SK-MEL-5 (cell line): ENCODE measurements around the gene SLC29A3. TPM values are rescaled to one million over a fixed set of nuclear protein-coding genes. Genes with fewer than 3 reads are reported as not detected.

Source experiments
- DNase-seq: peaks from one replicate; pipeline ENCODE4 v3.0.0-alpha.2; 2016; ENCODE audit warnings: low read depth, low spot score
- in situ Hi-C: cut with HindIII; loops from 2 replicates; pipeline ENCODE4 v1.10.0; 2016; ENCODE audit warnings: low sequenced_read_pairs, high pct_unique_total_duplicates, low pct_unique_long_range_greater_than_20kb
- total RNA-seq: library from RNA; depleted of rRNA; stranded (reverse); fragments of >200 nt; shearing (Covaris generic); gene quantifications from 2 replicates; pipeline ENCODE4 v1.2.3, GENCODE V29; 2014

SLC29A3 gene
- total RNA-seq, 1 experiment from 2014 or later, result 1.2 TPM

- DNase-seq, result no peak
- in situ Hi-C loops, result no loop called here
Observed at GRCh38 chr10:71390461-71390835, 71.4 kb downstream of the SLC29A3 start.

GRCh38 chr10:71390921-71391690 lies 72.0 kb downstream of the SLC29A3 start:
- in situ Hi-C loops, result no loop called here
- DNase-seq, result no peak

- no peak for DNase-seq
- in situ Hi-C loops, result no loop called here
Observed at GRCh38 chr10:71391701-71392100, 72.6 kb downstream of the SLC29A3 start.

DNA sequence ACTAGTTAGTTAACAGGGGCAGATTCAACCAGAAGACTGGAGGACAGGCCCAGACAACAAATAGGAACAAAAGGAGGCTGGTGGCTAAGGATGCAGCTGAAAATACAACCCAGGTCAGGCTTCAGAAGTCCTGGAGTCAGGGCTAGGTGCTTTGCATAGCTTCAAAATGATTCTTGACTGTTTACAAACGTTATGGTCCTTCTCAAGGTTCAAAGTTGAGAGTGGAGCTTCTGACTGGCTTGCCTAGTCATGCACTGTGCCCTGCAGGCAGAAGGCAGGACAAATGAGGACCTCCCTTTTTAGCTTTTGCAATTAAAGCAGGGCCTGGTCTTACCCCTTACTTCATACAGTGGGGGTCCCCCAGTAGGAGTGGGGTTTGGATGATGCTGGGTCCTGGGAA lies 73.2 kb downstream of the SLC29A3 start:
- in situ Hi-C loops, result no loop called here

GRCh38 chr10:71392791-71393781 lies 74.0 kb downstream of the SLC29A3 start:
- in situ Hi-C loops, result no loop called here
- DNase-seq, result no peak

More for the DNA sequence above, 73.2 kb downstream of the SLC29A3 start:
- no peak for DNase-seq

GRCh38 chr10:71393841-71394475 lies 74.9 kb downstream of the SLC29A3 start:
- DNase-seq, result no peak
- in situ Hi-C loops, result no loop called here

- in situ Hi-C loops, result no loop called here
- no peak for DNase-seq
Observed at GRCh38 chr10:71394926-71395562, 76.0 kb downstream of the SLC29A3 start.

DNA sequence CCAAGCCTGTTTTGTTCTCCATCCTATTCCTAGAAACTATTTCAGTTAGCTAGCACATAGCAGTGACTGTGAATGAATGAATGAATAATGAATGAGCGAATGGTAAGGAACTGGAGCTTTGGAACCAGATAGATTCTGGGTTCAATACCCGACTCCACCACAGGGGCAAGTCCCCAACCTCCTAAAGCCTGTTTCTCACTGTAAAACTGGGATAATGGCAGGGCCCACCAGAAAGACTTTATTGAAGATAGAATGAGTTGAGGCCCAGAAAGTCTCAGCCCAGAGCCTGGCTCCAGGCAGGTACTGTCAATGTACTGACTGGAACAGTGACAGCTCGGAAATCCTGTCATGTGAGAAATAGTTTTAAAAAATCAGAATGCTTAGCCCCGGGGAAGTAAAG lies 76.6 kb downstream of the SLC29A3 start:
- in situ Hi-C loops, result no loop called here
- DNase-seq, result no peak

GRCh38 chr10:71396084-71396710 lies 77.1 kb downstream of the SLC29A3 start:
- DNase-seq, result no peak
- in situ Hi-C loops, result no loop called here

DNA sequence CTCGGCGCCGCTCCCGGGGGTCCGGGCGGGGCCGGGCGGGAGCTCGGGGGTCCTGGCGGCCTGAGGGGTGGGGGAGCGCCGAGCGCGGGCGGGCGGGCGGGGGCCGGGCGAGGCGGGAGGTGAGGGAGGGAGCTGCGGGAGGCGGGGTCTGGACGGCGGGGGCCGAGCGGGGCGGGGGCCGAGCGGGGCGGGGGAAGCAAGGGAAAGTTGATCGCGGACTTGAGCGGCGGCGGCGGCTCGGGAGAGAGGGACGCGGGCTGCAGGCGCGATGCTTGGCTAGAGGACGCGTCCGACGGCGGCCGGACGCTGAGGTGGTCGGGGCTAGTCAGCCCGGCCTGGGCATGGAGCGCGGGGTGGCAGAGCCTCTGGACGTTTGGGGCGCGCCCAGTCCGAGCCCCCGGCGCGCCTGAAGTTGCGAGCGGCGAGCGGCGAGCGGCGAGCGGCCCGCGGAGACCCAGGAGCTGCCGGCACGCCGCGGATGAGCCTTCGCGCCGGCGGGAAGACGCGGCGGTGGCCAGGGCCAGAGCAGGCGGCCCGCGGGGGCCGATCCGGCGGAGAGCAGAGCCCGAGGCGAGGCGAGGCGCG lies 77.7 kb downstream of the SLC29A3 start, which contains the start of gene CDH23:
Gene CDH23, plus strand, starts transcription at position 210 of the 585 bp plus-strand sequence. CDS start 42,912 bp downstream, outside the sequence.
- in situ Hi-C loops, result no loop called here
- no peak for DNase-seq

GRCh38 chr10:71397296-71398212 lies 78.5 kb downstream of the SLC29A3 start:
- in situ Hi-C loops, result no loop called here
- no peak for DNase-seq

DNA sequence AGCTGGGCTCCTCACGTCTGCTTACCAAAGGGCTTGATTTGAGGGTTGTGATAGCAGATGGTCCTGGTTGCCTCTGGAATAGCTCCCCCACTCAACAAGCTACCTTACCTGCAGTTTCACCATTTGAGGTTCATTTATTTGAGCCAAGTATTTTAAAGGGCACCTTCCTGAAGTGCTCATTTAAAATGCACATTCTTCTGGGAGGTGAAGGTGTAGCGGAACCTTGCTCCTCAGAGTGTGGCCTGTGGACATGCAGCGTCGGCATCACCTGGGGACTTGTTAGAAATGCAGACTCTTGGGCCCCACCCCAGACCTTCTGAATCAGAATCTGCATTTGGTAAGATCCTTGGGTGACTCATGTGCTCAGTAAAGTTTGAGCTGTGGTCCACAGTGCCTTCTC lies 79.9 kb downstream of the SLC29A3 start:
- no peak for DNase-seq
- in situ Hi-C loops, result no loop called here

DNA sequence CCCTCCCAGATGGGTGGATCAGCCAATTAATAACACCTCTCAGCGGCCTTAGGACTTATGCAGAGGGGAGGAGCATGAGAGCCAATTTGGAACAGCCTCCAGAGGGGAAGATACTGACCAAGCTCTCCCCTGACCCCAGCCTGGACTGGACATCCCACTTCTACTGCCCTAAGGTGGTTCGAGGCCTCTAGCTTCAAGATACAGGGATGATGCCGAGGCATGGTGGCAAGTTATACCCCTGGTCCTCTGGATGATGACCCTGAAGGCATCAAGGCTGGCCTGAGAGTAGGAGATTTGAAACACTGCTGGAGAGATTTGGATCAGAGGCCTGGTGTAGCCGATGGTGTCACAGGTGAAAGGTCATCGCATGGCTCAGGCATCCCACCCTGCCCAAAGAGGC lies 80.9 kb downstream of the SLC29A3 start:
- in situ Hi-C loops, result no loop called here

DNA sequence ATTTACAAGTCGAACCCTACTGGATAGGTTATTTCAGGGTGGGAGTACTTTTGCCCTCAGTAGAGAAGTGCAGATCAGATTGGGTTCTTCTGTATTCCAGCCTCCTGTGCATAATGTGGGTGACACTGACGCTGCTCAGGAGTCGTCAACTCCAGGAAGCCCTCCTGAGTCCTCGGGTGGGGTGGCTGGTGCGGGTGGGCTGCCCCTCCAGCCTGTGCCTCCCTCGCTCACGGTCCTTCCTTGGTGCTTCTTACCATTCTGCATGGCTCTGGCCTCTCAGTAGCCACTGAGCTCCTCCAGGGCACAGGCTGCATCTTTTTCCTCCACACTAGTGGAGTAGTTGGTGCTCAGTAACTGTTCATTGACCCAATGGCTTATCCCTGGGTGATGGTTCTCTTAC lies 82.0 kb downstream of the SLC29A3 start:
- in situ Hi-C loops, result no loop called here
- no peak for DNase-seq

More for the DNA sequence above, 80.9 kb downstream of the SLC29A3 start:
- no peak for DNase-seq

- DNase-seq, result no peak
- in situ Hi-C loops, result no loop called here
Observed at GRCh38 chr10:71402005-71402404, 82.9 kb downstream of the SLC29A3 start.
